Measurements from ENCODE around the gene PLN.

DNA sequence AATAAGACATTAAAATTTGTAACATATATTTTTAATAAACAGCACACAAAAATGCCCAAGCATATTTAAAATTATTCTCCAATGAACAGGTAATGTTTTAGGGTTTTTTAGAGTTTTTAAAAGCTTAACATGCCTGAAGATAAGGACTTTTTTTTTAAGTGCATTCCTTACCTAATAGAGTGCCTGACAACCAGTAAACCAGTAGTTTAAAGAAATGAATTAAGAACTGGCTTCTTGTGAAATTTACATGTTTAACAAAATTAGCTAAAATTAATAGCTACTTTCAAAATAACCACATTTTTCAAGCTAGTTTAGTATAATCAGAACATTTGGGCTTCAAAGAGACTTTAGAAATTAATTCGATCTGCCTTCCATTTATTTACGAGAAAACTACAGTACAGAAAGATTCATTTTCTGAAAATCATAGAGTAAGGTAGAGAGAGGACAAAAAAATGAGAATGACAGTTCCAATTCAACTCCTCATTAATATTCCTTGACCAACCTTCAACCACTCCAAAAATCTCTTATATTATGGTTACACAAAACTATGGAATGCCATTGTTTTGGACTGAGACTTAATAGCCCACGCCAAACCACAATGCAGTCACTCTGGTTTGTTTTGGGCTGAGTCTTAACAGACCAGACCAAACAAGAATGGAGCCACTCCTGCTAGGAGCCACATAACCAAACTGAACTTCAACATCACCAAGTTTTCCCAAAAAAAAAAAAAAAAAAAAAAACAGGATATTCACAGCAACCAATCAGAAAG, 5.7 kb upstream of the PLN start:
- TF ChIP-seq, protein P1, sequence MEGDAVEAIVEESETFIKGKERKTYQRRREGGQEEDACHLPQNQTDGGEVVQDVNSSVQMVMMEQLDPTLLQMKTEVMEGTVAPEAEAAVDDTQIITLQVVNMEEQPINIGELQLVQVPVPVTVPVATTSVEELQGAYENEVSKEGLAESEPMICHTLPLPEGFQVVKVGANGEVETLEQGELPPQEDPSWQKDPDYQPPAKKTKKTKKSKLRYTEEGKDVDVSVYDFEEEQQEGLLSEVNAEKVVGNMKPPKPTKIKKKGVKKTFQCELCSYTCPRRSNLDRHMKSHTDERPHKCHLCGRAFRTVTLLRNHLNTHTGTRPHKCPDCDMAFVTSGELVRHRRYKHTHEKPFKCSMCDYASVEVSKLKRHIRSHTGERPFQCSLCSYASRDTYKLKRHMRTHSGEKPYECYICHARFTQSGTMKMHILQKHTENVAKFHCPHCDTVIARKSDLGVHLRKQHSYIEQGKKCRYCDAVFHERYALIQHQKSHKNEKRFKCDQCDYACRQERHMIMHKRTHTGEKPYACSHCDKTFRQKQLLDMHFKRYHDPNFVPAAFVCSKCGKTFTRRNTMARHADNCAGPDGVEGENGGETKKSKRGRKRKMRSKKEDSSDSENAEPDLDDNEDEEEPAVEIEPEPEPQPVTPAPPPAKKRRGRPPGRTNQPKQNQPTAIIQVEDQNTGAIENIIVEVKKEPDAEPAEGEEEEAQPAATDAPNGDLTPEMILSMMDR (conservative IDR thresholded peaks at IDR 0.05; ENCODE audit: low read depth, low read length) = no peak
- TF ChIP-seq EZH2 (IDR thresholded peaks at IDR 0.05; ENCODE audit: low read length, unreplicated experiment) (no peak), EZH2phosphoT487 (IDR thresholded peaks at IDR 0.05; ENCODE audit: borderline replicate concordance, low read length) (no peak)
